HG03460 (cell line): ENCODE results near the gene SIGLEC14.
"Not testable (repeated sequence)": the region's sequence is repeated elsewhere in the genome, so short reads cannot be mapped to it uniquely, and the experiment has no call there.

Source experiments
- ATAC-seq: cut with Tn5 transposase; IDR thresholded peaks from one replicate; pipeline ENCODE4 v1.9.1; 2021; ENCODE audit not compliant: unreplicated experiment

The SIGLEC14 gene

GRCh38 chr19:51646730-51647129, at the start of gene SIGLEC14:
TSS of gene SIGLEC14 (minus strand) at chr19:51646825. CDS start at chr19:51646759, 66 bp downstream.
- not testable (repeated sequence) for ATAC-seq

- no peak for ATAC-seq
These were observed 49.2 kb upstream of the SIGLEC14 start for GRCh38 chr19:51695702-51696315.

GRCh38 chr19:51695088-51695487, 48.5 kb upstream of the SIGLEC14 start:
- ATAC-seq: no peak

- ATAC-seq: no peak
These were observed 47.9 kb upstream of the SIGLEC14 start for GRCh38 chr19:51694318-51695085.

- no peak for ATAC-seq
These were observed 47.2 kb upstream of the SIGLEC14 start for GRCh38 chr19:51693819-51694218.

GRCh38 chr19:51693260-51693659, 46.6 kb upstream of the SIGLEC14 start, which contains the start of gene SPACA6:
TSS of gene SPACA6 (plus strand) at chr19:51693330. CDS start at chr19:51693527, 197 bp downstream.
- no peak for ATAC-seq

GRCh38 chr19:51692468-51692867, 45.8 kb upstream of the SIGLEC14 start:
- ATAC-seq: no peak

GRCh38 chr19:51691584-51692428, 45.2 kb upstream of the SIGLEC14 start:
- no peak for ATAC-seq

GRCh38 chr19:51691074-51691583, 44.5 kb upstream of the SIGLEC14 start:
- no peak for ATAC-seq

GRCh38 chr19:51690454-51691073, 43.9 kb upstream of the SIGLEC14 start:
- no peak for ATAC-seq

- no peak for ATAC-seq
These were observed 43.3 kb upstream of the SIGLEC14 start for GRCh38 chr19:51689751-51690453.

GRCh38 chr19:51688671-51689571, 42.3 kb upstream of the SIGLEC14 start:
- ATAC-seq: no peak

GRCh38 chr19:51687791-51688670, 41.4 kb upstream of the SIGLEC14 start:
- no peak for ATAC-seq

GRCh38 chr19:51686171-51686570, 39.5 kb upstream of the SIGLEC14 start:
- no peak for ATAC-seq

- no peak for ATAC-seq
These were observed 34.8 kb upstream of the SIGLEC14 start for GRCh38 chr19:51681286-51681941.

- ATAC-seq: no peak
These were observed 33.8 kb upstream of the SIGLEC14 start for GRCh38 chr19:51680474-51680873.

- no peak for ATAC-seq
These were observed 30.0 kb upstream of the SIGLEC14 start for GRCh38 chr19:51676566-51677083.
